ENCODE results near the gene TSPAN14. TPM values are rescaled to one million over a fixed set of nuclear protein-coding genes. Genes with fewer than 3 reads are reported as not detected.

The TSPAN14 gene
- total and polyA plus RNA-seq, 4 donors, result 19.9 to 36.8 (median 27.3) TPM

- no peak for DNase-seq (ENCODE audit: low spot score)
- TF ChIP-seq REST (IDR thresholded peaks at IDR 0.05), result no peak
- TF ChIP-seq SP1 (IDR thresholded peaks at IDR 0.05), result no peak
- TF ChIP-seq ATF3 (IDR thresholded peaks at IDR 0.05), result no peak
- no peak for TF ChIP-seq HNF4A (conservative IDR thresholded peaks at IDR 0.05)
- TF ChIP-seq TAF1 (conservative IDR thresholded peaks at IDR 0.05), result no peak
- TF ChIP-seq NR2F2 (IDR thresholded peaks at IDR 0.05), result no peak
- Histone ChIP-seq H3K9ac (ENCODE audit: low read depth in 1 of 2, low read length in 2 of 2) (no peak overlapping the region), H3K4me3 (ENCODE audit: low read depth in 1 of 3, low read length in 3 of 3) (no peak overlapping the region), H3K4me1 (ENCODE audit: control insufficient read depth in 4 of 4, insufficient read depth in 4 of 4, low read length in 3 of 4) (peaks cover 6 to 22% (median 8%) of the 10 kb centered on the region in 4 donors), H3K27ac (ENCODE audit: low read depth in 1 of 2, low read length in 2 of 2) (no peak overlapping the region), H3K9me3 (ENCODE audit: control insufficient read depth in 4 of 4, low read length in 3 of 4) (no peaks in the 10 kb centered on the region), H3K36me3 (ENCODE audit: control insufficient read depth in 4 of 4, insufficient read depth in 3 of 4, low read depth in 1 of 4, low read length in 3 of 4) (no peaks in the 10 kb centered on the region), H3K27me3 (ENCODE audit: control insufficient read depth in 4 of 4, insufficient read depth in 4 of 4, low read length in 3 of 4) (no peaks in the 10 kb centered on the region)
- 88% methylated on average over 6 of the region's 6 CpGs for WGBS
Measured at GRCh38 chr10:80484243-80484642, 30.1 kb downstream of the TSPAN14 start.

- H3K9me3 ChIP-seq (ENCODE audit: control insufficient read depth in 4 of 4, low read length in 3 of 4), result no peaks in the 10 kb centered on the region
- peaks cover 7 to 22% (median 8%) of the 10 kb centered on the region in 4 donors for H3K4me1 ChIP-seq (ENCODE audit: control insufficient read depth in 4 of 4, insufficient read depth in 4 of 4, low read length in 3 of 4)
- no peaks in the 10 kb centered on the region for H3K36me3 ChIP-seq (ENCODE audit: control insufficient read depth in 4 of 4, insufficient read depth in 3 of 4, low read depth in 1 of 4, low read length in 3 of 4)
- H3K4me3 ChIP-seq (ENCODE audit: low read depth in 1 of 3, low read length in 3 of 3), result no peak overlapping the region
- no peak for DNase-seq (ENCODE audit: low spot score)
- no peak overlapping the region for H3K9ac ChIP-seq (ENCODE audit: low read depth in 1 of 2, low read length in 2 of 2)
- TF ChIP-seq TAF1 (conservative IDR thresholded peaks at IDR 0.05) (no peak), SP1 (IDR thresholded peaks at IDR 0.05) (no peak), RAD21 (IDR thresholded peaks at IDR 0.05) (no peak), EGR1 (IDR thresholded peaks at IDR 0.05; ENCODE audit: low read depth in 2 of 2) (no peak), HNF4A (conservative IDR thresholded peaks at IDR 0.05) (no peak), REST (IDR thresholded peaks at IDR 0.05) (no peak), NR2F2 (IDR thresholded peaks at IDR 0.05) (no peak), ATF3 (IDR thresholded peaks at IDR 0.05) (no peak), GABPA (IDR thresholded peaks at IDR 0.05 in 1 of 2, conservative IDR thresholded peaks at IDR 0.05 in 1 of 2) (no peak), CTCF (IDR thresholded peaks at IDR 0.05; ENCODE audit: low read depth, low read length, missing input control) (no peak), FOXA1 (IDR thresholded peaks at IDR 0.05) (no peak), JUND (IDR thresholded peaks at IDR 0.05) (no peak), ZBTB33 (IDR thresholded peaks at IDR 0.05) (no peak), RXRA (IDR thresholded peaks at IDR 0.05) (no peak), YY1 (IDR thresholded peaks at IDR 0.05) (no peak), MAX (IDR thresholded peaks at IDR 0.05) (no peak), FOXA2 (IDR thresholded peaks at IDR 0.05) (no peak), HNF4G (IDR thresholded peaks at IDR 0.05) (no peak)
- H3K27ac ChIP-seq (ENCODE audit: low read depth in 1 of 2, low read length in 2 of 2), result no peak overlapping the region
- no peaks in the 10 kb centered on the region for H3K27me3 ChIP-seq (ENCODE audit: control insufficient read depth in 4 of 4, insufficient read depth in 4 of 4, low read length in 3 of 4)
Measured at GRCh38 chr10:80484676-80485075, 30.6 kb downstream of the TSPAN14 start.
